GM08714 (cell line): ENCODE results near the gene ATG2A.
A peak's percentile ranks its signal among the peaks of the same experiment; 100 is the strongest.

Experiments
- H3K4me3 ChIP-seq: fragments of 200-500 bp; sonication (Bioruptor generic); 2 replicates; pipeline ENCODE4 v1.5.1; 2014; ENCODE audit warnings: mild to moderate bottlenecking, low read length, inconsistent platforms
- ZNF274 ChIP-seq: IDR thresholded peaks from 2 replicates; pipeline ENCODE4 v1.6.1; 2012; ENCODE audit warnings: mild to moderate bottlenecking, low read depth, low read length

ATG2A gene

DNA sequence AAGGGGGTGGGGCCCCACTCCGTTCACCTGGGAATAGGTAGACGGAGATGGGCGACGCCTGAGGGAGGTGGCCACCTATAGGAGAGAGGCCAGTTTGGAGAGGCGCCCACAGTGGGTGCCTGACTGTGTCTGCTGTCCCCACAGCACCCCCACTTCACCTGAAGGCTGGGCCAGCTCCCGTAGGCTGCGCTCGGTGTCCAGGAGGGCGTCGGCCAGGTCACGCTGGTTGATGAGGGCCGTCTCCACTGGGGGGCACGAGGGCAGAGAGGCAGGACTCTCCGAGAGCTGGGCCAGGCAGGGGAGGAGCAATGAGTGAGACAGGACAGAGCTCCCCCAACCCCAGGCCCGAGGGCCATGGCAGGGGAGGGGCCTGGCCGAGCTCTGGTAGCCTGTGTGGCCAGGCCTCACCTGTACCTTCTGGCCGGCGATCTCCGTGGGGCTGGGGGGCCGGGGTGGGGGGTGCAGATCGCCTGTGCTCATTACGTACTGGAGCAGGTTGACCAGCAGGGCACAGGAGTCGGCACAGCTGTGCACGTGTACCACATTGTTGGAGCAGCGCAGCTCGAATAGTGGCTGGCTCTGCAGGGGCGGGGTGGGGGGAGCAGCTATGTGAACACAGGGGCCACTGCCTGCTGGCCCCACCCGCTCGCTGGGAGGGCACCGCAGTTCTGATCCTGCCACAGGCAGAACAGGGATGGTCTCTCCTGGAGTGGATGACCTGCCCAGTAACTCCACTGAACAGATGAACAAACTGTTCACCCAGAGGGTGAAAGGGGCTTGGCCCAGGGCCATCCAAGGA, 14.7 kb downstream of the ATG2A start:
- H3K4me3 ChIP-seq, result no peak overlapping the region
- TF ChIP-seq ZNF274, result no peak

DNA sequence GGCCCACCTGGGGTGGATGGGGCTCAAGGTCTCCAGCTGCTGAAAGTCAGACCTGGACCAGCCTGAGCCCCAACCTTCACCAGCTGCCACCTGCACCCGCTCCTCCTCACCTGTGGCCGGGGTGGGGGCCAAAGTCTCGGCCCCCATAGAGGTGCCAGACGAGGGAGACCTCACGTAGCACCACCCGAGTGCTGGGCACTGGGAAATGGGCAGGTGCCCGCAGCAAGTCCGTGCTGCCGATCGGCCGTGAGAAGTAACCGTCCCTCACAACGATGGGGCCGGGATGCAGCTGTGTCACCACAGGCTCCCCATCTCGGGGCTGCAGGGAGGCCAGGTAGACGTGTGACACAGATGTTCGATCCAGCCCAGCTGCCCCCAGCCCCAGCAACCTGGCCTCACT, 16.2 kb downstream of the ATG2A start:
- TF ChIP-seq ZNF274, result no peak
- H3K4me3 ChIP-seq, result no peak overlapping the region

DNA sequence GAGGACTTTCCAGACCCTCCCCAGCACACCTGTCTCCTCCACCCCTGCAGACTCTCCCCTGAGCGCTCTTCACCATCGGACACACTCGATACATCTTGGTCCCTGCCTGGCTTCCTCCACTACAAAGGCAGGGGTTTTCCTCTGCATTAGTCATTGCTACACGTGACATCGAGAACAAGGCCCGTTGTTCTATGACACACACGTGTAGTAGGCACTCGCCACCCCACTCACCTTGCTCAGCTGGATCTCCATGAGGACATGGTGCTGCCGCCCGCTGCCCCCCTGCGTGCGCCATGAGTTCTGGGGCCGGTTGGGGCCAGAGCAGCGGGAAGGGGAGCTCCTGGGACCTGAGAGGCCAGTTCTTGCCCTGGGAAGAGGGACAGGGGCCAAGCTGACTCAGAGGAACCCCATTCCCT, 16.7 kb downstream of the ATG2A start:
- no peak for TF ChIP-seq ZNF274
- no peak overlapping the region for H3K4me3 ChIP-seq

DNA sequence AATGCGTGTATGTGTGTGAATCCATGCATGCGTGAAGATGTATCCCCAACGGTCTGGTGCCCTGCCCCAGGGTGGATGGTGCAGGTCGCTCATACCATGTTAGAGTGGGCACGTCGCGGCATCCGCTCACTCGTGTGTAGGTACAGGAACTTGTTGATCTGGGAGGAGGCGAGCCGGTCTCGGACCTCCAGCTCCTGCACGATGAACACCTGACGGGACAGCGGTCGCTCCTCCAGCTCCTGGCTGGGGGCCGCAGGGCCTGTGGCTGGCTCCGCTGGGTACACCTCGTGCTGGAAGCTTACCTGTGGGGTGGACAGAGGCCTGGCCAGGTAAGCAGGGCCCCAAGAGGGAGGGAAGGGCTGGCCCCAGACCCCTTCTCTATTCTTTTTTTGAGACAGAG, 18.5 kb downstream of the ATG2A start:
- H3K4me3 ChIP-seq, result no peak overlapping the region
- no peak for TF ChIP-seq ZNF274

DNA sequence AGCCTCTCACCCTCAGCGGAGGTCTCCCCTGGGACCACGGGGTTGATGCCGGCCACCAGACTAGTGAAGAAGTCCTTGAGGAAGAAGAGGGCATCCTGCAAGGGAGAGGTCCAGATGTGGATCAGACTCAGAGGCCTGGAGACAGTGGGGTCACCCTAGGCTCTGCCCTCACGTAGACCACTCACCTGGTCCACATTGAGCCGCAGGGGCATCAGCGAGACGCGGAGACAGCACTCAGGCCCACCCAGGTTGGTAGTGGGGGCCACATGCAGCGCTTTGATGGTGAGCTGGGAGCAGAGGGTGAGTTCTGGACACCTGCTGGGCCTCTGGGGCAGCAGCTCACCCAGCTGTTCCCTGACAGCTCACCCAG, 18.9 kb downstream of the ATG2A start:
- no peak overlapping the region for H3K4me3 ChIP-seq
- TF ChIP-seq ZNF274, result no peak

DNA sequence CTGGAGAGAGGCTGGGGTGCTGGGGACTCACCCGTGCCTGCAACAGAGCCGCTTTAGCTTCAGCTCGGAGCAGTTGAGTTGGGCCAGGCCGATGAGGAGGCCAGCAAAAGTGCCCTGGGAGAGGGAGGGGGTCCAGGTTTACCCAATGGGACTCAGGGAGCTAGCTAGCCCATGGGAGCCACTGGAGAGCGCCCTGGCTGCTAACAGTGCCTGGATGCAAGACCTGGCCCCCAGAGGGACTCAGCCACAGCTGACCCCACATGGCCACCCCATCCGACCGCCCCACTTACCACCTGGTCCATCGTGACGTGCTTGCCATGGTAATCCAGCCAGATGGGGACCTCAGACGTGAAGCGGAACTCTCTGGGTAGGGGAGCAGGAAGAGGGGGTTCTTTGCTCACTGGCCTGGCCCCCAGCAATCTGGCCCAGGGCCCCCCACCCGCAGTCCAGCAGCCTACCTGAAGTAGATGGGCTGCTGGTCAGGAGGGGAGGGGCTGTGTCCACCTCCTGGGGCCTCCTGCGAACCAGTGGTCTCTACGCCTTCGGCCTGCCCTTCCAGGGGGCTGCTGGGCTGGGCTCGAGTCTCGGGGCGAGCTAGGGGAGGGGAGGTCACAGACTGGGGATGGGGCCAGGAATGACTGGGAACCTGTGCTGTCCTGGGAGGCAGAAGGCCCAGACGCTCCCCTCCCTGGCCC, 19.5 kb downstream of the ATG2A start:
- H3K4me3 ChIP-seq, result no peak overlapping the region
- TF ChIP-seq ZNF274, result no peak

DNA sequence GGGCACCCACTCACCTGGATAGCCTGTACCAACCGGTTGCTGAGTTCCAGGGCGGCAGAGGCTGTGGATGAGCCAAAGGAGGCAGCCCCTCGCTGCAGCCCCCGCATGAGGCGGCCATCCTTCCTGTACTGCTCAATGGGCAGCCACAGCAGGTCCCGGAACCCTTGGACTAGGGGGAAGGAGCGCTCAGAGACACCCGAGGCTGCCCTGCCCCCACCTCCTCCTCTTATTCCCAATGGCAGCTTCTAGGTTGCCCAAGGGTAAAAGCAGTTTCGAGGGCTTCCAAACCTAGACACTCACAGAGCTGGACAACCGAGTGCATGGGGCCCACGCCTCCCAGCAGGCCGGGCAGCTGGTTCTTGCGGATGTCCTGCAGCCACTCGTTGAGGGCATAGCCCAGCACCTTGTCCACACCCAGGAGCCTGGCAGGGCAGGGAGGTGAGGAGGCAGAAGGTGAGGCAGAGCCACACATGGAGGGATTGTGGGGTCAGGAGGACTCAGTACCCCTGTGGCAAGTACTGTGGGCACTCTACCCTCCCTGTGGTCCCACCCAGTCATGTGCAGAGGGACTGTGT, 20.5 kb downstream of the ATG2A start:
- H3K4me3 ChIP-seq, result no peak overlapping the region
- TF ChIP-seq ZNF274, result no peak

DNA sequence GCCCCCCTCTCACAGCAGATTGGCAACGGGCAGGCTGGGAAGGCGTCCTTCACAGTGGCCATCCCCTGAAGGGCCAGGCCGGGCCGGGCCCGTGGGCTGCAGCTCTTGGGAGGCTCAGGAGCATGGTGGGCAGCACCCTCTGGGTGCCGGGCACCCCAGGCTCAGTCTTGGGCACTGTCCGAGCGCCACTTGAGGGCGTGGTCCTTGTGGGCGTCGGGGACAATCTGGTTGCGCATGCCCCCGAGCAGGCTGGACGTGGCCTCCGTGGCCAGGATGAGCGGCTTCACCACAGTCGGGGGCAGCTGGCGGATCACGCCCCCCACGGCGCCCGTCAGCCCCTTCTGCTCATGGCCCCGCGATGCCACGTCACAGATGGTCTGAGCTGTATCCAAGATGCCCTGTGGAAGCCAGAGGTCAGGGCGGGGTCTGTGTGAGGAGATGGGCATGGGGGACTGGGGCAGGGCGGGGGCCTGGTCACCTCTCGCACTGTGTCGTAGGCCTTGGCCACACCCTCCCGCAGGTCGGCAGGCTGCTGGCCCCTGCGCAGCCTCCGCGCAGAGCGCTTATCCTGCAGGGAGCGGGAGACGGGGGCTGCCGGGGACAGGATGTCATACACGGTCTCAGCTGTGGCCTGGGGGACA, 22.1 kb downstream of the ATG2A start:
- no peak overlapping the region for H3K4me3 ChIP-seq
- TF ChIP-seq ZNF274, result no peak

DNA sequence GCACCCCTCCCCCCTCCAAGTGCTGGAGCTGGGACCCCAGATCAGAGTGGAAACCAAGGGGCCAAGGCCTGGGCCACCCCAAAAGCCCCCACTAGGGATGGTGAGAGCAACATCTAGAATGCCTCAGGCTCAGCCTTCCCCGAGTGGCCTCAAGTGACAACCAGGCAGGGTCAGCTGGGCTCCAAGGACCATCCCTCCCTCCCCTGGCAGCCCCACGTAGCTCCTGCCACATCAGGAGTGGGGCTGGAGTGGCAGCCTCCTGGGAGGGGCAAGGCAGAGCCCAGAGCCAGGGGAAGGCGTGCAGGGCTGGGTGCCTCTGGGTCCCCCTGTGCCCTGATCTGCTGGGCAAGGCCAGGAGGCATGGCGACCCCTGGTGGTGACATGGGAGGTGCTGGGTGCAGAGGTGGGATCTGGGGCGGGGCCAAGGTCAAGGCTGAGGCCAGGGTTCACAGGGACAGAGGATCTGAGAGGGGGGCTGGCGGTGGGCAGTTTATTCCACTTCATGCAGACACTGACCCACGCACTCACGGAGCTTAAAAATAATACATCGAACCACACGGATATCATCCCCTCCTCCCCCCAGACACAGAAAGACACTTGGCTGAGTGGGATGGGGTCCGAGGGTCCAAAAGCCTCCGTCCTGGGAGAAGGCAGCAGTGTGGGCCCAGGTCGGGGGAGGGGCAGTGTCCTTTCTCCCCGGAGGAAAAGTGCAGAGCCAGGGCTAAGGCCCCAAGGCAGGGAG, 22.8 kb downstream of the ATG2A start:
- TF ChIP-seq ZNF274, result no peak
- no peak overlapping the region for H3K4me3 ChIP-seq

DNA sequence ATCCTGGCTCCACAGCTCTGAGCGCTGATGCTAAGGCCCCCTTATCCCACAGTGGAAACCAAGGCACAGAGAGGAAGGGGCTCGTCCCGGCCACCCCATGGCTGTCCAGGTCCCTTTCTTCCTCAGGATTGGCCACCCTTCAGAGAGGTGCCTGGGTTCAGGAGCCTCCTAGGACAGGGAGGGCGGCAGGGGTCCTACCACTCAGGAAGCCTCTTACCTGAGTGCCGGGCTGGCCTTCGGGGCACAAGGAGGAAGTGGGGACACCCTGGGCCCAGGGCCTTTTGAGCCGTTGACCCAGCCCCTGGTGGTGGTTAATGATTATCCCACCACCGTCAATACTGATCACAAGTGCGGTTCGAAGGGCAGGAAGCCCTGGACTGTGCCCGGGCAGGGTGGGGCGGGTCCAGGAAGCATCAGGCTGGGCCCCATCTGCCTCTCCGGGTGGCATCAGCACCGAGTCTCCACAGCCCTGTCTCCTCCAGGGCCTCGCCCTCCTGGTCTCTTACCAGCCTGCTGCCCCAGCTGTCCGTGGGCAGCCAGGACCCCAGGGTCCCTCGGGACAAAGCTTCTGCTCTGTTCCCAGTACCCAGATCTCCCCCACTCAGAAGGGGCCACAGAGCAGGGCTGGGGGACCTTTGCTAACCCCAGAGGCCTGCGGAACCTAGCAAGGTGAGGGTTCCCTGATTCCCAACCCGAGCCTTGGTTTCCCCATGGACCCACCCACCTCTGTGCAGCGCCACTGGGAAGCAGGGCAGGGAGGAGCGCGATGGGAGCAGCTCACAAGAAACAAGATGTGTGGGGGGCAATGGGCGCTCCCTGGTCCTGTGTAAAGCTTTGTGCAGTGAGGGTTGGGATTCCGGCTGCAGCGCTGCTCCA, 23.6 kb downstream of the ATG2A start:
- no peak for TF ChIP-seq ZNF274
- H3K4me3 ChIP-seq, result peak overlapping the region; percentile 9; the same call in 1 of the 2 replicates

DNA sequence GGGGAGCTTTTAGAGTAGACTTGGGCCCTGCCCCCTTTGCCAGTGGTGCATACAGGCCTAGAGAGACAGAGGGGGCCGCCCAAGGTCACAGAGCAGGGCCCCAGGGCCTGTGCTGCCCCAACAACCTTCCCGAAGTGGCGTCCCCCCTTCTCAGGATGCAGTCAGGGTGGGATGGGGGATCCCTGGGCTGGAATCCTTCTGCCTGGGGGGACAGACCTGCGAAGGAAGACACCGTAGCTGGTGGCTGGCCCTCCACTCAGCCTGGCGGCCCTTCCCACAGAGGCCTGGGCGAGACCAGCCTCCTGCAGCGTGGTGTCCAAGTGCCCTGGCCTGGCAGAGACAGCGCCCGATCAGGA, 24.2 kb downstream of the ATG2A start:
- peak overlapping the region; percentile 9; the same call in 1 of the 2 replicates for H3K4me3 ChIP-seq
- TF ChIP-seq ZNF274, result no peak

DNA sequence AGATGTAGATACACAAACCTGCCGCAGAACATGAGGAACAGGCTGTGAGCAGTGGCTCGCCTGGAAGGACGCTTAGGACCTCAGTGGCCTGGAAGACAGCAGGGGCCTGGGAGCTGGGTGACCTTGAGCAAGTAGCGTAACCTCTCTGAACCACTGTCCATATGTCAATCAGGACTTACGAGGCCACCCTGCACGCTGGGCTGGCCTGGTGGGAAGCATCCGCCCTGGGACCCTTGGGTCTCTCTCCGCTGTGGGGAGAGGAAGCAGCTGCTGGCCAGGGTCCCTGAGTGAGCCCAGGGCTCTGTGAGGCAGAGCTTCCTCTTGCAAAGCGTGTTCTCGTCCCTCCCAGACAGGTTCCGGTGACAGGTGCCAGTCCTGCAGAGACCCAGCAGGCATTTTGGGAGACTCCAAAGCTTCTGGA, 24.6 kb downstream of the ATG2A start:
- TF ChIP-seq ZNF274, result no peak

DNA sequence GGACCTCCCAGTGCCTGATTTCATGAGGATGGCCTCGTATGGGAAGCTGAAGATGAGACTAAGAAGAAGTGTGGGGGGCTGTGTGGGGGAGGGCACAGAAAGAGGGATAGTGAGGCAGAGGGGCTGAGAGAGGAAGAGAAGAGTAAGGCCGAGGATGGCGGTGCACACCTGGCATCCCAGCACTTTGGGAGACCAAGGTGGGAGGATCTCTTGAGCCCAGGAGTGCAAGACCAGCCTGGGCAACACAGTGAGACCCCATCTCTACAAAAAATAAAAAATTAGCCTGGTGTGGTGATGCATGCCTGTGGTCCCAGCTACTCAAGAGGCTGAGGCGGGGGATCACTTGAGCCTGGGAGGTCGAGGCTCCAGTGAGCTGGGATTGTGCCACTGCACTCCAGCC, 25.1 kb downstream of the ATG2A start:
- TF ChIP-seq ZNF274, result no peak
- H3K4me3 ChIP-seq, result no peak overlapping the region

More for the DNA sequence above, 24.6 kb downstream of the ATG2A start:
- H3K4me3 ChIP-seq, result no peak overlapping the region; the same call in 1 of the 2 replicates

DNA sequence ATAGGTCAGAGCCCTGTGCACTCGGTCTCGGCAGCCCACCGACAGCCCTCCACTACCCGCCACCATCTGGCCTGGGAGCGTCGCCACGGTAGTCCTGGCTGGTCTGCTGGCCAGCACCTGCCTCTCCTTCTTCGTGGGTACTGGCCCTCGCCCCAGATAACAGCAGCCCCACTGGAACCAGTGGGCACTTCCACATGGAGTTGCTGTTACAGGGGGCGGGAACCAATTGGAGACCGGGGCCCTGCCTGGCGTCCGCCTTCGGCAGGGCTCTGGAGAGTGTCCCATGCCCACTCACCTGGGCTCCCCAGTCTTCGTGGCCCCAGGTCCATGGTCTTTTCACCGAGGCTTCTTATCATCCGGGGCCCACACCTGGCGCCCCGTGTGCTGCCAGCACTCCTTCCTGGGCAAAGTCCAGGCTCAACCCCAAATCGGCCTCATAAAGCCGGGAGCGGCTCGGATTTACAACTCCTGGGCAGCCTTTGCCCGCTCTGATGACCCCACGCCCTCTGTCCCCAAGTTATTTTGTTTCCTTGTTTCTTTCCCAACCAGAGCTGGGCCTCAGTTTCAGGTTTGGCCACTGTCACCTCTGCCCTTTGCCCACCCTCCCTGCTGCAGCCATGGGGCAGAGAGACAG, 25.7 kb downstream of the ATG2A start:
- no peak overlapping the region for H3K4me3 ChIP-seq
- no peak for TF ChIP-seq ZNF274
